Coronary artery (tissue), 2 donors: ENCODE data around the gene GRM1.
"Not testable (repeated sequence)": the region's sequence is repeated elsewhere in the genome, so short reads cannot be mapped to it uniquely, and the experiment has no call there.

Experiments
- DNase-seq: peaks from one replicate; pipeline ENCODE4 v3.0.0-alpha.2; 2017; ENCODE audit warnings: low spot score
- H3K27ac ChIP-seq, 2 donors: fragments of 200-600 bp; sonication (generic); one replicate each; pipeline ENCODE4 v1.5.1; 2016 to 2019
- H3K4me3 ChIP-seq: fragments of 200-600 bp; sonication (generic); 2 replicates; pipeline ENCODE4 v1.5.1; 2016; ENCODE audit warnings: mild to moderate bottlenecking, moderate library complexity
- TF ChIP-seq, protein P1 (sequence below): fragments of 200-600 bp; sonication (generic); IDR thresholded peaks from one replicate; pipeline ENCODE4 v1.5.1; 2019; ENCODE audit warnings: antibody characterized with exemption

Gene GRM1

DNA sequence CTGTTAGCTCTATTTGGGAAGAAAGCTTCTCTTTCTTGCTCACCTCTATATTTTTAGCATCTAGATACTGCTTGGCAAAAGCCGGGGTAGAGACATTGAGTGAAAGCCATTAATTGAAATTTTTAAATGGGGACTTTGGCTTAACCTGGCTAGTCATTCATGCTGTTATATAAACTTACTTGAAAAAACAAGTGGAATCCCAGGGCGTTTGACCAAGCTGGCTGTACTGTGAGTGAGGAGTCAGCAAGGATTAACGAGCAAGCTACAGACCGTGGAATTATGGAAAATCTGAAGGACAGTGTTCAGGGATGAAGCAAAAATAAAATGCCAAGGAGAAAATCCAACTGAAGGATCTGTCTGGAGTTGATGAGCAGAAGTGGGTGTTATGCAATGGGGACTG, 232.0 kb downstream of the GRM1 start:
- no peak overlapping the region for H3K27ac ChIP-seq
- TF ChIP-seq, protein P1, sequence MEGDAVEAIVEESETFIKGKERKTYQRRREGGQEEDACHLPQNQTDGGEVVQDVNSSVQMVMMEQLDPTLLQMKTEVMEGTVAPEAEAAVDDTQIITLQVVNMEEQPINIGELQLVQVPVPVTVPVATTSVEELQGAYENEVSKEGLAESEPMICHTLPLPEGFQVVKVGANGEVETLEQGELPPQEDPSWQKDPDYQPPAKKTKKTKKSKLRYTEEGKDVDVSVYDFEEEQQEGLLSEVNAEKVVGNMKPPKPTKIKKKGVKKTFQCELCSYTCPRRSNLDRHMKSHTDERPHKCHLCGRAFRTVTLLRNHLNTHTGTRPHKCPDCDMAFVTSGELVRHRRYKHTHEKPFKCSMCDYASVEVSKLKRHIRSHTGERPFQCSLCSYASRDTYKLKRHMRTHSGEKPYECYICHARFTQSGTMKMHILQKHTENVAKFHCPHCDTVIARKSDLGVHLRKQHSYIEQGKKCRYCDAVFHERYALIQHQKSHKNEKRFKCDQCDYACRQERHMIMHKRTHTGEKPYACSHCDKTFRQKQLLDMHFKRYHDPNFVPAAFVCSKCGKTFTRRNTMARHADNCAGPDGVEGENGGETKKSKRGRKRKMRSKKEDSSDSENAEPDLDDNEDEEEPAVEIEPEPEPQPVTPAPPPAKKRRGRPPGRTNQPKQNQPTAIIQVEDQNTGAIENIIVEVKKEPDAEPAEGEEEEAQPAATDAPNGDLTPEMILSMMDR, result no peak
- no peak for DNase-seq
- no peak overlapping the region for H3K4me3 ChIP-seq

DNA sequence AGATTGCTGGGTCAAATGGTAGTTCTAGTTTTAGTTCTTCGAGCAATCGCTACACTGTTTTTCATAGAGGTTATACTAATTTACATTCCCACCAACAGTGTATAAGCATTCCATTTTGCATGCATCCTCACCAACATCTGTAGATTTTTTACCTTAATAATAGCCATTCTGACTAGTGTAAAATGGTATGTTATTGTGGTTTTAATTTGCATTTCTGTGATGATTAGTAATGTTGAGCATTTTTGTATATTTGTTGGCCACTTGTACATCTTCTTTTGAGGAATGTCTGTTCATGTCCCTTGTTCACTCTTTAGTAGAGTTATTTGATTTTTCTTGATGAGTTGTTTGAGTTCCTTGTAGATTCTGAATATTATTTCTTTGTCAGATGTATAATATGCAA, 236.2 kb downstream of the GRM1 start:
- Histone ChIP-seq H3K4me3 (no peak overlapping the region), H3K27ac (no peak overlapping the region)
- no peak for DNase-seq
- TF ChIP-seq, protein P1, result no peak

DNA sequence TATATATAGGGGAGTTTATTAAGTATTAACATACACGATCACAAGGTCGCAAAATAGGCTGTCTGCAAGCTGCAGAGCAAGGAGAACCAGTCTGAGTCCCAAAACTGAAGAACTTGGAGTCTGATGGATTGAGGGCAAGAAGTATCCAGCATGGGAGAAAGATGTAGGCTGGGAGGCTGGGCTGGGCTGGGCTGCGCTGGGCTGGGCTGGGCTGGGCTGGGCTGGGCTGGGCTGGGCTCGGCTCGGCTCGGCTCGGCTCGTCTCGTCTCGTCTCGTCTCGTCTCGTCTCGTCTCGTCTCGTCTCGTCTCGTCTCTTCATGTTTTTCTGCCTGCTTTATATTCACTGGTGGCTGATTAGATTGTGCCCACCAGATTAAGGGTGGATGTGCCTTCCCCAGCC, 238.6 kb downstream of the GRM1 start:
- no peak overlapping the region for H3K27ac ChIP-seq
- no peak overlapping the region for H3K4me3 ChIP-seq
- DNase-seq, result no peak
- TF ChIP-seq, protein P1, result no peak

DNA sequence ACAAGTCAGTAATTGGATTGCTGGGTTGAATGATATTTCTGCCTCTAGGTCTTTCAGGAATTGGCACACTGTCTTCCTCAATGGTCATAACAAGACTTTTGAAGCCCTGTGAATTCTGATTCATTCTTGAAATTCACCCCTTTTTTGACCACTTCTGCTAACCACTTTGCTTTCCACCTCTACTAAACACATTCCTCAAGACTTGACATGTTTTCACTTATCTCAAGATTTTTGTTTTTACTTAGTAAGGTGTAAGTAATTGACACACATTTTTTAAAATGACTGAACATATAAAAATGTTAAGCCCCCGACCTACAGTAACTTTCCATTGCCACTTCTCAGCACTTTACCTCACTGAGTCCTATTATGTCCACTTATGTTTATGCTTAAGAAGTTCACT, 239.1 kb downstream of the GRM1 start:
- no peak for DNase-seq
- H3K27ac ChIP-seq, result no peak overlapping the region
- TF ChIP-seq, protein P1, result no peak
- H3K4me3 ChIP-seq, result no peak overlapping the region

DNA sequence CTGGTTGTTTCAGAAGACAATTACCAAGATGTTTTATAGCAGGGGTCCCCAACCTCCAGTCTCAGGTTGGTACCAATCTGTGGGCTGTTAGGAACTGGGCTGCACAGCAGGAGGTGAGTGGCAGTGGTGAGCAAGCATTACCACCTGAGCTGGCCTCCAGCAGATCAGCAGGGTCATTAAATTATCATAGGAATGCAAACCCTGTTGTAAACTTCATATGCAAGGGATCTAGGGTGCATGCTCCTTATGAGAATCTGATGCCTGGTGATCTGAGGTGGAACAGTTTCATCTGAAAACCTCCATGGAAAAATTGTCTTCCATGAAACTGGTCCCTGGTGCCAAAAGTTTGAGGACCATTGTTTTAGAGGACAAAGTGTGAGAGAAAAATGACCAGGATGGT, 240.6 kb downstream of the GRM1 start:
- DNase-seq, result no peak
- no peak overlapping the region for H3K4me3 ChIP-seq
- no peak overlapping the region for H3K27ac ChIP-seq
- TF ChIP-seq, protein P1, result no peak

DNA sequence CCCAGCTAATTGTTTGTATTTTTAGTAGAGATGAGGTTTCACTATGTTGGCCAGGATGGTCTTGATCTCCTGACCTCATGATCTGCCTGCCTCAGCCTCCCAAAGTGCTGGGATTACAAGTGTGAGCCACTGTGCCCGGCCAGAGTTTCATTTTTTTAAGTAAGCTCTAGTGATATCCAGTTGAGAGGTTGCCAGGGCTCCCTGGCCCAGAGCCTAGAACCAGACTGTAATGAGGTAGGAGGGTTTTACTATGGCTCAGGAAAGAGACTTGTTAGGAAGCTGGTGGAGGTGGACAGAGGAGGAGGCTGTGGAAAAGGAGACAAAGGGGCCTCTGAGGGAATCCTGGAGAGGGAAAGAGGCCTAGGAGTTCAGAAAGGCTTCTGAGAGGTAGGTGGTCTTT, 242.3 kb downstream of the GRM1 start:
- not testable (repeated sequence) for H3K4me3 ChIP-seq, DNase-seq, H3K27ac ChIP-seq

DNA sequence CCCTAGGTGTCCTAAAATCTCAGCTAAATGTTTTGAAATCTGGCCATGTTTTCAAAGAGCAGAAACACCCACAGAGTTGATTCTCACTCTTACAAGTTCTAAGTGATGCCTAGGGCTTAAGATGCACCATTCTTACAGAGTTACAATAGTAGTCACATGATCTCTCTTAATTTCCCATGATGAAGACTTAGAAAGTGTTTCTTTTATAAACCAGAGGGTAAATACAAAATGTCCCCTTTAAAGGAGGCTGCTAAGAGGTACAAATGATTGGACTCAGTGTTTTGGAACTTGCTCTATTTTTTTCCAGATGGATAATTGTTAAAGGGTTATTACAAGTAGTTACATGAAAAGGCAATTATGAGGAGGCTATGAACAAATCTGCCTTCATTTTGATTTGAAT, 244.6 kb downstream of the GRM1 start:
- H3K4me3 ChIP-seq, result no peak overlapping the region
- TF ChIP-seq, protein P1, result no peak
- no peak for DNase-seq
- H3K27ac ChIP-seq, result no peak overlapping the region

DNA sequence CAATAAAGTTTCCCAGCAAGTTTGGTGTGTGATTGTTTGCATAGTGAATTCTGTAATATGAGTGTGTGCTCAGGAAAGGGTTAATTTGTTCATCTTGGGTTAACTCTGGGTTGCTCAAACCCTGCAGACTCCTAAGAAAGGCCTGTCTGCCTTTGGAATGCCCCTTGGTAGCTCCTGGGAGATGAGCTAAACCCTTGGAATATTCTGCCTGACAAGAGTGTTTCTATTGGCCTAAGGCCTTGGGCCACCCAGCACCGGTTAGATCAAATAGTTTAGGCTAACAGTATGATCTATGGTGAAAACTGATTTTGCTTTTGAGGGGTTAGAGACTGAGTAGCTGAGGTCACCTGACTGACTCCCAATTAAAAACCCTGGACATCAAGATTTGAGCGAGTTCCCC, 248.3 kb downstream of the GRM1 start:
- no peak overlapping the region for H3K4me3 ChIP-seq
- no peak overlapping the region for H3K27ac ChIP-seq
- TF ChIP-seq, protein P1, result no peak
- no peak for DNase-seq
